ENCODE measurements around the gene DYNLT1. TPM values are rescaled to one million over a fixed set of nuclear protein-coding genes. Genes with fewer than 3 reads are reported as not detected.

Gene DYNLT1
- total RNA-seq, 1 experiment from 2014 or later, result 50.5 TPM

GRCh38 chr6:158669145-158670035 is 24.8 kb upstream of the DYNLT1 start:
- CTCF ChIA-PET, result no interaction called here
- H3F3A ChIP-seq (ENCODE audit: low read length, unreplicated experiment), result no peaks in the 10 kb centered on the region
- intact Hi-C loops (cut with micrococcal nuclease), result no loop called here
- no peaks in the 10 kb centered on the region for H3K4me1 ChIP-seq (ENCODE audit: insufficient read depth, low read length)
- no peaks in the 10 kb centered on the region for H3K79me2 ChIP-seq (ENCODE audit: low read length)
- no peak overlapping the region for H3K4me2 ChIP-seq (ENCODE audit: low read length)
- H4K20me1 ChIP-seq (ENCODE audit: low read length), result no peaks in the 10 kb centered on the region
- BruUV-seq (replicated peaks), result no TSS peak
- H3K9ac ChIP-seq (ENCODE audit: low read length), result no peak overlapping the region
- no peaks in the 10 kb centered on the region for H3K36me3 ChIP-seq (ENCODE audit: low read depth, low read length)
- TF ChIP-seq EZH2phosphoT487 (IDR thresholded peaks at IDR 0.05; ENCODE audit: borderline replicate concordance, low read length) (no peak), CTCF (conservative IDR thresholded peaks at IDR 0.05; ENCODE audit: low read depth, low read length) (no peak), EZH2 (IDR thresholded peaks at IDR 0.05; ENCODE audit: low read length, unreplicated experiment) (no peak)
- H2AFZ ChIP-seq (ENCODE audit: low read length), result no peak overlapping the region
- ATAC-seq, result no peak
- no peak overlapping the region for H3K27ac ChIP-seq (ENCODE audit: low read length)
- no peaks in the 10 kb centered on the region for H3K9me3 ChIP-seq (ENCODE audit: low read length)
- POLR2A ChIA-PET (ENCODE audit: unreplicated experiment), result no interaction called here
- DNase-seq, result no peak
- no peaks in the 10 kb centered on the region for H3K9me2 ChIP-seq (replicated peaks; ENCODE audit: low read length)
- H3K4me3 ChIP-seq (ENCODE audit: low read length), result no peak overlapping the region
- H3K27me3 ChIP-seq (ENCODE audit: low read length), result no peaks in the 10 kb centered on the region

- BruUV-seq (replicated peaks), result no TSS peak
- Histone ChIP-seq H3K9me3 (ENCODE audit: low read length) (no peaks in the 10 kb centered on the region), H3K4me3 (ENCODE audit: low read length) (no peak overlapping the region), H3K36me3 (ENCODE audit: low read depth, low read length) (no peaks in the 10 kb centered on the region), H3K4me1 (ENCODE audit: insufficient read depth, low read length) (no peaks in the 10 kb centered on the region; the same call in 1 of the 2 replicates), H3K9me2 (replicated peaks; ENCODE audit: low read length) (no peaks in the 10 kb centered on the region), H3K9ac (ENCODE audit: low read length) (no peak overlapping the region), H3K4me2 (ENCODE audit: low read length) (no peak overlapping the region), H3K79me2 (ENCODE audit: low read length) (no peaks in the 10 kb centered on the region), H4K20me1 (ENCODE audit: low read length) (no peaks in the 10 kb centered on the region), H3K27me3 (ENCODE audit: low read length) (no peaks in the 10 kb centered on the region), H3K27ac (ENCODE audit: low read length) (no peak overlapping the region), H3F3A (ENCODE audit: low read length, unreplicated experiment) (no peaks in the 10 kb centered on the region), H2AFZ (ENCODE audit: low read length) (no peak overlapping the region)
- POLR2A ChIA-PET (ENCODE audit: unreplicated experiment), result no interaction called here
- TF ChIP-seq CTCF (conservative IDR thresholded peaks at IDR 0.05; ENCODE audit: low read depth, low read length) (no peak), EZH2 (IDR thresholded peaks at IDR 0.05; ENCODE audit: low read length, unreplicated experiment) (no peak), EZH2phosphoT487 (IDR thresholded peaks at IDR 0.05; ENCODE audit: borderline replicate concordance, low read length) (no peak)
- CTCF ChIA-PET, result no interaction called here
- DNase-seq (no peak), ATAC-seq (no peak)
- intact Hi-C loops (cut with micrococcal nuclease), result no loop called here
These were observed 24.2 kb upstream of the DYNLT1 start for GRCh38 chr6:158668707-158669103.

- DNase-seq (no peak), ATAC-seq (no peak)
- Histone ChIP-seq H3K4me2 (ENCODE audit: low read length) (no peak overlapping the region), H3K4me1 (ENCODE audit: insufficient read depth, low read length) (peaks cover 11% of the 10 kb centered on the region), H3F3A (ENCODE audit: low read length, unreplicated experiment) (no peaks in the 10 kb centered on the region), H3K4me3 (ENCODE audit: low read length) (no peak overlapping the region), H3K9ac (ENCODE audit: low read length) (no peak overlapping the region), H2AFZ (ENCODE audit: low read length) (no peak overlapping the region), H3K9me2 (replicated peaks; ENCODE audit: low read length) (no peaks in the 10 kb centered on the region), H3K9me3 (ENCODE audit: low read length) (no peaks in the 10 kb centered on the region), H3K79me2 (ENCODE audit: low read length) (no peaks in the 10 kb centered on the region), H3K27me3 (ENCODE audit: low read length) (no peaks in the 10 kb centered on the region), H3K27ac (ENCODE audit: low read length) (no peak overlapping the region), H3K36me3 (ENCODE audit: low read depth, low read length) (no peaks in the 10 kb centered on the region), H4K20me1 (ENCODE audit: low read length) (no peaks in the 10 kb centered on the region)
- intact Hi-C loops (cut with micrococcal nuclease), result no loop called here
- TF ChIP-seq CTCF (conservative IDR thresholded peaks at IDR 0.05; ENCODE audit: low read depth, low read length) (no peak), EZH2 (IDR thresholded peaks at IDR 0.05; ENCODE audit: low read length, unreplicated experiment) (no peak), EZH2phosphoT487 (IDR thresholded peaks at IDR 0.05; ENCODE audit: borderline replicate concordance, low read length) (no peak)
- BruUV-seq (replicated peaks), result no TSS peak
- CTCF ChIA-PET, result no interaction called here
- POLR2A ChIA-PET (ENCODE audit: unreplicated experiment), result interaction anchor here (0.5 kb wide), 1 partner anchor 156 kb away, joined by 4 read pairs; no protein-coding TSS in a partner anchor
These were observed 22.9 kb upstream of the DYNLT1 start for GRCh38 chr6:158667360-158667981.

Measured in PC-3 (cell line).